Coronary artery (tissue), 2 donors: ENCODE results near the gene CNGB1.
A peak's percentile ranks its signal among the peaks of the same experiment; 100 is the strongest.

Experiments
- DNase-seq: peaks from one replicate; pipeline ENCODE4 v3.0.0-alpha.2; 2017; ENCODE audit warnings: low spot score
- H3K27ac ChIP-seq, 2 donors: fragments of 200-600 bp; sonication (generic); one replicate each; pipeline ENCODE4 v1.5.1; 2016 to 2019
- H3K4me3 ChIP-seq: fragments of 200-600 bp; sonication (generic); 2 replicates; pipeline ENCODE4 v1.5.1; 2016; ENCODE audit warnings: mild to moderate bottlenecking, moderate library complexity
- CTCF ChIP-seq: fragments of 200-600 bp; sonication (generic); IDR thresholded peaks from one replicate; pipeline ENCODE4 v1.5.1; 2019; ENCODE audit warnings: antibody characterized with exemption

The CNGB1 gene

GRCh38 chr16:57904101-57904500, 66.8 kb downstream of the CNGB1 start:
- no peak for TF ChIP-seq CTCF
- DNase-seq: no peak
- Histone ChIP-seq H3K27ac (no peak overlapping the region), H3K4me3 (no peak overlapping the region)

- Histone ChIP-seq H3K4me3 (no peak overlapping the region), H3K27ac (no peak overlapping the region)
- no peak for TF ChIP-seq CTCF
- DNase-seq: no peak
Observed at GRCh38 chr16:57903656-57904055, 67.3 kb downstream of the CNGB1 start.

GRCh38 chr16:57901480-57902069, 69.4 kb downstream of the CNGB1 start:
- no peak for TF ChIP-seq CTCF
- H3K27ac ChIP-seq: no peak overlapping the region
- H3K4me3 ChIP-seq: no peak overlapping the region
- no peak for DNase-seq

GRCh38 chr16:57900796-57901479, 70.0 kb downstream of the CNGB1 start:
- DNase-seq: no peak
- TF ChIP-seq CTCF: no peak
- Histone ChIP-seq H3K4me3 (no peak overlapping the region), H3K27ac (no peak overlapping the region)

- H3K27ac ChIP-seq: no peak overlapping the region
- no peak overlapping the region for H3K4me3 ChIP-seq
- TF ChIP-seq CTCF: peak; percentile 66
- DNase-seq: no peak
Observed at GRCh38 chr16:57899771-57900661, 70.9 kb downstream of the CNGB1 start.

GRCh38 chr16:57898961-57899360, 72.0 kb downstream of the CNGB1 start:
- no peak for TF ChIP-seq CTCF
- DNase-seq: no peak
- Histone ChIP-seq H3K4me3 (no peak overlapping the region), H3K27ac (no peak overlapping the region)
